ENCODE results near the gene MAVS.
"Not testable (repeated sequence)": the region's sequence is repeated elsewhere in the genome, so short reads cannot be mapped to it uniquely, and the experiment has no call there.

The MAVS gene

DNA sequence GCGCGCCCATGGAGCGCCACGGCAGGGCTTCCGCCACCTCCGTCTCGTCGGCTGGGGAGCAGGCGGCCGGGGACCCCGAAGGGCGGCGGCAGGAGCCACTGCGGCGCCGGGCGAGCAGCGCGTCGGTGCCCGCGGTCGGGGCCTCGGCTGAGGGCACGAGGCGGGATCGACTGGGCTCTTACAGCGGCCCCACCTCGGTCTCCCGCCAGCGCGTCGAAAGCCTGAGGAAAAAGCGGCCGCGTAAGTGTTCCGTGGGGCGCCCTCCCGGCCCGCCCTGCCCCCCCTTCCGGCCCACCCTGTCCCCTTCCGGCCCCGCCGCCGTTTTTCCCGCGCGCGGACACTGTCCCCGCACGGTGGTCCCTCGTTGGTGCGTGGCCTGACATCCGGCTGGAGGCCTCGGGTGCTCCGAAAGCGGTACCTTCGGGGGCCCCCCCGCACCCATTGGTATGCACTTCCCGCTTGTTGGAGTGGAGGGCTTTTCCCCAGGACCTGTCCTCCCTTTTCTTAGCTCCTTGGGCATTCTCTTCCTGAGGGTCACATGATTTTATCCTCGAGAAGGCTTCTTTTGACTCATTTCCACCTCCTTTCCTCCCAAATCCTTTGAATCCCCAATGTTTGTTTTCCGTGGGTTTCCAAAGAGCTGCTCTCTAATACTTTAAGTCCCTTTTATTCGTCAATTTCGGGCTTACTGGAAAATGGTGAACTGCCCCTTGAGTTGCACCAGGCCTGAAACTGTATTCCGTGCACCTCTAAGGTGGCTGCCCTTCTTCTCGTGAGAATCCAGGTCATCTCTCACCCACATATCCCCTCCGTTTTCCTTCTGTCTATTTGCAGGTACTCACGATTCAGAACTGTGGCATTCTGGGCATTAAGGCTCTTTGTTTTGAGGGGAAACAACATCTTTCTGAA lies 43.1 kb downstream of the MAVS start:
- no peak for DNase-seq

- no peak for DNase-seq
Observed at GRCh38 chr20:3890398-3890751, 43.7 kb downstream of the MAVS start.

DNA sequence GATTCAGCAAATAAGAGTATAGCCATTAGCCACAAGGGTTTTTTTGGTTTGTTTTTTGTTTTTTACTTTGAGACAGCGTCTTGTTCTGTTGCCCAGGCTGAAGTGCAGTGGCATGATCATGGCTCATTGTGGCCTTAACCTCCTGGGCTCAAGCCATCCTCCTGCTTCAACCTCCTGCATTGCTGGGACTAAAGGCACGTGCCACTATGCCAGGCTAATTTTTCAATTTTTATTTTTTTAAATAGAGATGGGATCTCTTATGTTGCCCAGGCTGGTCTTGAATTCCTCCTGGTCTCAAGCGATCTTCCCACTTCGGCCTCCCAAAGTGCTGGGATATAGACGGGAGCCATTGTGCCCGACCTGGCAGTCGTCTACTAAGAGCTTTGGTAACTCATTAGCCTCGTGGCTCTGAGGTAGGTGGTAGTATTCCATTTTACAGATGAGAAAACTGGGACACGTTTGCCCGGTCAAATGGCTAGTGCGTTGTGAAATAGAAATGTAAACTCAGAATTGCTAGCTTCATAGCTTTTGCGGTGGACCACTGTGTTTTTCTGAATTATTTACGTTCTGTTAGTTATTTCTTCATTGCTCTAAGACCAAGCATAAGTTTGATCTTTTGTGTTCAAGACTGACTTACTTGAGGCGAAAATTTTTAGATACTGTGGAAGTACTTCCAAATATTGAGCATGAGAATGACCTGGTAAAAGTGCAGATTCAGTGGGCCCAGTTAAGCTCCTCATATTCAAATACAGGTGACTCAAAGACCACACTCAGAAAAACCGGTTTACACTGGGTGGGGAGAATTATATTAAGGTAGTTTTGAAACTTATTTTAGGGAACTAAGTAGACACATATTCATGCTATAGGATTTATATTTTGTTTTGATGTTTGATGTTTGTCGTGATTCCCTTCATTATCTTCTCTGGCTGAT lies 44.6 kb downstream of the MAVS start:
- DNase-seq: no peak

DNA sequence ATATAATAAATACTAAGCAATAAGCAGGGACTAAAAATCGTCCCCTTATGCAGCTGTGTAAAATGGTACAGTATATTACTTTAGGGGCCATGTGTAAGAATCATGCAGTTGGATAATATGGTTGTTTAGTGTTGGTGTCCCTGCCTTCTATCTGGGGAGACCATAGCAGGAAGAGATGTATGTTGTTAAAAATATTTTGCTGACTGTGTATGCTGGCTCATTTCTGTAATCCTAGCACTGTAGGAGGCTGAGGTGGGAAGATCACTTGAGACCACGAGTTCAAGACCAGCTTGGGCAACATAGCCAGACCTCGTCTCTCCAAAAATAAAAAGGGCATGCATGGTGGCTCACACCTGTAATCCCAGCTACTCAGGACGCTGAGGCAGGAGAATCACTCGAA lies 48.2 kb downstream of the MAVS start:
- DNase-seq: no peak

DNA sequence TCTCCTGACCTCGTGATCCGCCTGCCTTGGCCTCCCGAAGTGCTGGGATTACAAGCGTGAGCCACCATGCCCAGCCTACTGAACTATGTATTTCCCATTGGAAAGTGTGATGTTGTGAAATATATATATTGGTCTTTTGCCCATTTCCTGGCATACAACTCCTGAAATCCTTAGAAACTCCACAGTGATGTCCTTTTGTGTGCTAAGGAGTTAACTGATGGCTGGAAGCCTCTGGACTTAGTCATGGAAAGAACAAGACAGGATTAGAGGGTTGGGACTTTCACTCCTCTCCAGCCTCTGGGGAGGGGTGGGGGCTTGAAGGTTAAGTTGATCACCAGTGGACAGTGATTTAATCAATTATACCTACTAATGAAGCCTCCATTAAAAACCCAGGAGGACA lies 49.7 kb downstream of the MAVS start:
- DNase-seq: no peak

- no peak for DNase-seq
Observed at GRCh38 chr20:3896853-3897583, 50.4 kb downstream of the MAVS start.

GRCh38 chr20:3898181-3898580 lies 51.5 kb downstream of the MAVS start:
- DNase-seq: not testable (repeated sequence)

DNA sequence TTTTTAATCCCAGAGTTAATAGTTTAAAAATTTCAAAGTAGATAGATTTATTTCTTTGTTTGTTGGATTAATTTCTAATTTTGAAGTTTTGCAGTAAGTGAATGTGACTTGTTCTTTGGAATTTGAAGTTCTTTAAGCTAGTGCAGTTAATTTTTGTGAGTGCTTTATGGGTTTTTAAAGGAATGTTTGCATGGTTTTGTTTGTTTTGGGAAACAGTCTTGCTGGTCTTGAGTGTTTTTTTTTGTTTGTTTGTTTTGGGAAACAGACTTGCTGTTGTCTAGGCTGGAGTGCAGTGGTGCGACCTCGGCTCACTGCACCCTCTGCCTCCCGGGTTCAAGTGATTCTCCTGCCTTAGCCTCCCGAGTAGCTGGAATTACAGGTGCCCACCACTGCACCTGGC lies 52.0 kb downstream of the MAVS start:
- DNase-seq: no peak

- DNase-seq: no peak
Observed at GRCh38 chr20:3900187-3900604, 53.6 kb downstream of the MAVS start.

DNA sequence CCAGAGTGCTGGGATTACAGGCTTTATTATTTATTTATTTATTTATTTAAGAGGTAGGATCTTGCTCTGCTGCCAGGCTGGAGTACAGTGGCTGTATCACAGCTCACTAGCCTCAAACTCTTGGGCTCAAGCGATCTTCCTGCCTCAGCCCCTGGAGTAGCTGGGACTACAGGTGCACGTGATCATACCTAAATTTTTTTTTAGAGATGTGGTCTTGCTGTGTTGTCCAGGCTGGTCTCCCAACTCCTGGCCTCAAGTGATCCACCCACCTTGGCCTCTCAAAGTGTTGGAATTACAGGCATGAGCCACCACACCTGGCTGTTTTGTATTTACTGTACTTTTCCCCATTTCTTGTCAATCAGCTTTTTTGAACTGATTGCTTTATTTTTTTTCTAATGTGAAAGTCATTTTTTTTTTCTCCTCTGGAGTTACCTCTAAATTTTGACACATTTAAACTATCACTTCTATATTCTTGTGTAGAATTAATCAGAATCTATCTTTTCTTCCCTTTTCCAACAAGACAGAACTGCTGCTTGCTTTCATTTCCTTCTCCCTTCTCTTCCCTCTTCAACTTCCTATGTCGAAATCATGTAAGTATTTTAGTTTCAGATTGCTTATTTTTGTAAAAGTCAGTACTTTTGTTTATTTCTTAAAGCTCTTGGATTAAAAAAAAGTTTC lies 54.5 kb downstream of the MAVS start:
- DNase-seq: no peak

GRCh38 chr20:3901706-3902440 lies 55.2 kb downstream of the MAVS start:
- no peak for DNase-seq

- DNase-seq: no peak
Observed at GRCh38 chr20:3902446-3902845, 55.8 kb downstream of the MAVS start.

DNA sequence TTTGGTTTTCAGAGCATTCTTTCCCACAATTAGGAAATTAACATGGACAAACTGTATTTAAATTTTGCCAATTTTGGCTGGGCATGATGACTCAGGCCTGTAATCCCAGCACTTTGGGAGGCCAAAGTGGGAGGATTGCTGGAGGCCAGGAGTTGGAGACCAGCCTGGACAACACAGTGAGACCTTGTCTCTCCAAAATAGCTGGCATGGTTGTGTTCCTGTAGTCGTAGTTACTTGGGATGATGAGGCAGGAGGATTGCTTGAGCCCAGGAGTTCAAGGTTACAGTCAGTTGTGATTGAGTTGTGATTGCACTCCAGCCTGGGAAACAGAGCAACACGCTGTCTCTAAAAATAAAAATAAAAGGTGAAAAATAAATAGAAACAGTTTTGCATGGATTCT lies 57.6 kb downstream of the MAVS start:
- no peak for DNase-seq

DNA sequence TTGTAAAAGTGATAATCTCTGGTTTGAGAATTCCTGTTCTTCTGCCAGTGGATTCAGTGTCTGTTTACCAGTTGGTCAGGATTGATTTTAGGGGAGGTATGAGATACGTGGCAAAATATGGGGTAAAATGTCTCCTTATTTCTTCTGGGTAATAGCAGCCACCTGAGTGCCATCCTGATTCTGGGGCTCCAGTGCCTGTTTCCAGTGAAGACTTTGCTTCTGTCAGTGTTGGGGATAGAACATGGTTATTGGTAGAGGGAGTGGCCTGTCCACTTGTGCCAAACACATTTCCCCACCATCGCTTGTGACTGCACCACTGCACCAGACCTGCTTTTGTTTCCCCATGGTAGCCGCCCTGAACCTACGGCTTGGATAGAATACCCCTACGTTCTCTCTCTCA lies 58.2 kb downstream of the MAVS start:
- no peak for DNase-seq

- not testable (repeated sequence) for DNase-seq
Observed at GRCh38 chr20:3906744-3907721, 60.4 kb downstream of the MAVS start.

GRCh38 chr20:3908667-3909066 lies 62.0 kb downstream of the MAVS start:
- DNase-seq: no peak

DNA sequence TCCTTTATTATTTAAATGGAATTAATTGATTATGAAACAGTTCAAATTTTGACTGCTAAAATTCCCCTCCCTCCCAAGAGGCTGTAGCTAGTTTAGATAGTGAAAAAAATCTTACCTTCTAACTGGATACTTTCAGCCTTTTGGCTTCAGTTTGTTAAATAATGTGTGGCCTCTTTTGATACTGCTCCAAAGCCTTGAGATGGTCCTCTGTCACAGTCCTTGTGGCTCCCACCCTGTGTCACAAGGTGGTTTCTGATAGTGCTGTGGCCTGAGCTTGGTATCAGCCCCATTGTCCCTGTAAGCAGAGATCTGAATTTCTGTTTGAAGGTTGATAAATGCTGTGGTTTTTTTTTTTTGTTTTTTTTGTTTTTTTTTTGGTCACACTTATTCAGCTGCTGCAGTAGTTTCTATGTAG lies 63.3 kb downstream of the MAVS start:
- no peak for DNase-seq

- no peak for DNase-seq
Observed at GRCh38 chr20:3910853-3911252, 64.2 kb downstream of the MAVS start.

- DNase-seq: no peak
Observed at GRCh38 chr20:3911956-3912355, 65.3 kb downstream of the MAVS start.

GRCh38 chr20:3914446-3914845 lies 67.8 kb downstream of the MAVS start:
- no peak for DNase-seq

GRCh38 chr20:3915691-3916090 lies 69.1 kb downstream of the MAVS start:
- DNase-seq: no peak

Measured in T1000 (cell line).